Ovary (tissue), 9 donors: ENCODE results near the gene TECPR2. TPM values are rescaled to one million over a fixed set of nuclear protein-coding genes. Genes with fewer than 3 reads are reported as not detected.

ENCODE experiments used
- DNase-seq, 5 donors: peaks; one replicate each; pipeline ENCODE4 v3.0.0-alpha.2; 2019 to 2020
- H3K27ac ChIP-seq, 2 donors: fragments of 200-600 bp; one replicate each; pipeline versions ENCODE4 v1.5.1 to v1.8.0; 2019 to 2022
- H3K27me3 ChIP-seq: fragments of 200-600 bp; one replicate; pipeline ENCODE4 v1.8.0; 2022
- H3K36me3 ChIP-seq: fragments of 200-600 bp; sonication (generic); one replicate; pipeline ENCODE4 v1.5.1; 2019
- H3K4me1 ChIP-seq: one replicate; pipeline ENCODE4 v1.8.1; 2013; ENCODE audit warnings: mild to moderate bottlenecking, moderate library complexity; ENCODE audit not compliant: insufficient read depth
- H3K4me3 ChIP-seq: fragments of 200-600 bp; sonication (generic); one replicate; pipeline ENCODE4 v1.5.1; 2017
- H3K9me3 ChIP-seq, 2 donors: fragments of 200-600 bp in 1 of 2; sonication (generic) in 1 of 2; one replicate each; pipeline versions ENCODE4 v1.5.1 to v1.8.1; 2013 to 2019; ENCODE audit warnings: mild to moderate bottlenecking in 1 of 2, moderate library complexity in 1 of 2
- EP300 ChIP-seq: sonication (generic); formaldehyde crosslinking; IDR thresholded peaks from one replicate; pipeline ENCODE4 v1.6.1; 2017; ENCODE audit warnings: antibody characterized with exemption
- POLR2A ChIP-seq: fragments of 450-650 bp; IDR thresholded peaks from one replicate; pipeline ENCODE4 v1.6.1; 2017; ENCODE audit warnings: antibody characterized with exemption, mild to moderate bottlenecking, moderate library complexity
- WGBS, 3 donors: extraction: QIAGEN DNeasy Blood & Tissue Kit in 1 of 3; methylation state at CpG; one replicate each; pipeline versions ENCODE4 v1.1.5 to v1.1.7; 2013 to 2017; 5-methylcytosine and 5-hydroxymethylcytosine counted together
- intact Hi-C, 4 donors: fragments of 100-400 bp; cut with DNase I; formaldehyde crosslinking; loops; one replicate each; pipeline versions ENCODE4 v1.11.0 to v1.15.1; 2022 to 2023
- polyA plus RNA-seq, 2 donors: library from polyadenylated mRNA; stranded (reverse); fragments of 200-250 nt in 1 of 2; fragments of 350-450 nt in 1 of 2; fragmentation: Illumina TruSeq in 1 of 2; extraction: RNeasy Lipid Tissue Mini Kit (QIAGEN cat#74804) in 1 of 2; gene quantifications; one replicate each; pipeline ENCODE4 v1.2.3, GENCODE V29; 2013 to 2014
- total RNA-seq, 7 donors: library from RNA; depleted of rRNA in 2 of 7; stranded (reverse); fragments of >200 nt in 2 of 7; fragmentation: NEBNext Ultra II Directional in 3 of 7; extraction: Animal tissue kit (Norgen Biotek cat#: 25700) in 3 of 7; gene quantifications; one replicate each; pipeline versions ENCODE4 v1.1.0 to v1.2.4, GENCODE V29; 2016 to 2023
- TF ChIP-seq, protein P1 (sequence below), 3 donors: fragments of 450-650 bp in 2 of 3; fragments of 200-600 bp in 1 of 3; IDR thresholded peaks; one replicate each; pipeline versions ENCODE4 v1.5.1 to v1.8.0; 2016 to 2022; ENCODE audit warnings: antibody characterized with exemption in 3 of 3, mild to moderate bottlenecking in 1 of 3
- donor health status: DM: no; HTN: no; CAD: no; lungs with moderate emphysema.
- donor health status: DM: no; HTN: no; CAD: no.
- donor health status: Bipolar disorder and iron deficiency.
- donor health status: DM: yes; HTN: yes; CAD: no.
- donor health status: DM: no; HTN: no; CAD: no.
- donor health status: DM: yes; HTN: yes; CAD: no.

The TECPR2 gene
- total and polyA plus RNA-seq, 9 donors: 8.6 to 29.3 (median 25.8) TPM

DNA sequence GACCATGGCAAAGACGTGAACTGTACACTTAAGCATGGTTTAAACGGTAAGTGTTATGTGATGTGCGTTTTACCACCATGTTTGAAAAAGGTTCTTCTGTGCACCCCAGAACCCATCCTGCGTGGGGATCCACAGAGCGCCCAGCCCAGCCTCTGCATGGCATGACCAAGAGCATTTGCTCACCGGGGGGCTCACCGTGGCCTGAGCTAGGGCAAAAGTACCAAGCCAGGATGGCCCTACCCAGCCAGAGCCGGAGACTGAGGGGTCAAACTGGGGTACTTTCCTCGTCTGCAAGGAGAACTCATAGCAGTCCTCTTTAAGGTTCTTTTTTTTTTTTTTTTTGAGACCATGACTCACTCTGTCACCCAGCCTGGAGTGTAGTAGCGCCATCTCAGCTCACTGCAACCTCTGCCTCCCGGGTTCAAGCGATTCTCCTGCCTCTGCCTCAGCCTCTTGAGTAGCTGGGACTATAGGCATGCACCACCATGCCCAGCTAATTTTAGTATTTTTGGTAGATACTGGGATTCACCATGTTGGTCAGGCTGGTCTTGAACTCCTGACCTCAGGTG, 163.3 kb downstream of the TECPR2 start:
- TF ChIP-seq EP300 (no peak), POLR2A (no peak)
- TF ChIP-seq, protein P1, sequence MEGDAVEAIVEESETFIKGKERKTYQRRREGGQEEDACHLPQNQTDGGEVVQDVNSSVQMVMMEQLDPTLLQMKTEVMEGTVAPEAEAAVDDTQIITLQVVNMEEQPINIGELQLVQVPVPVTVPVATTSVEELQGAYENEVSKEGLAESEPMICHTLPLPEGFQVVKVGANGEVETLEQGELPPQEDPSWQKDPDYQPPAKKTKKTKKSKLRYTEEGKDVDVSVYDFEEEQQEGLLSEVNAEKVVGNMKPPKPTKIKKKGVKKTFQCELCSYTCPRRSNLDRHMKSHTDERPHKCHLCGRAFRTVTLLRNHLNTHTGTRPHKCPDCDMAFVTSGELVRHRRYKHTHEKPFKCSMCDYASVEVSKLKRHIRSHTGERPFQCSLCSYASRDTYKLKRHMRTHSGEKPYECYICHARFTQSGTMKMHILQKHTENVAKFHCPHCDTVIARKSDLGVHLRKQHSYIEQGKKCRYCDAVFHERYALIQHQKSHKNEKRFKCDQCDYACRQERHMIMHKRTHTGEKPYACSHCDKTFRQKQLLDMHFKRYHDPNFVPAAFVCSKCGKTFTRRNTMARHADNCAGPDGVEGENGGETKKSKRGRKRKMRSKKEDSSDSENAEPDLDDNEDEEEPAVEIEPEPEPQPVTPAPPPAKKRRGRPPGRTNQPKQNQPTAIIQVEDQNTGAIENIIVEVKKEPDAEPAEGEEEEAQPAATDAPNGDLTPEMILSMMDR (IDR thresholded peaks at IDR 0.05): no peak
- Histone ChIP-seq H3K9me3 (no peaks in the 10 kb centered on the region), H3K4me1 (peaks cover 1% of the 10 kb centered on the region), H3K36me3 (no peaks in the 10 kb centered on the region), H3K4me3 (no peak overlapping the region), H3K27ac (no peak overlapping the region), H3K27me3 (no peaks in the 10 kb centered on the region)
- no peak for DNase-seq
- intact Hi-C loops: loop anchor here in 1 of 4 donors (2.0 to 10.0 kb wide), 2 partner anchors 67 to 399 kb away; partner anchors contain the start of genes AMN and RCOR1
- WGBS, 3 donors: 75 to 80% (median 80%) methylated on average over 12 of the region's 12 CpGs

DNA sequence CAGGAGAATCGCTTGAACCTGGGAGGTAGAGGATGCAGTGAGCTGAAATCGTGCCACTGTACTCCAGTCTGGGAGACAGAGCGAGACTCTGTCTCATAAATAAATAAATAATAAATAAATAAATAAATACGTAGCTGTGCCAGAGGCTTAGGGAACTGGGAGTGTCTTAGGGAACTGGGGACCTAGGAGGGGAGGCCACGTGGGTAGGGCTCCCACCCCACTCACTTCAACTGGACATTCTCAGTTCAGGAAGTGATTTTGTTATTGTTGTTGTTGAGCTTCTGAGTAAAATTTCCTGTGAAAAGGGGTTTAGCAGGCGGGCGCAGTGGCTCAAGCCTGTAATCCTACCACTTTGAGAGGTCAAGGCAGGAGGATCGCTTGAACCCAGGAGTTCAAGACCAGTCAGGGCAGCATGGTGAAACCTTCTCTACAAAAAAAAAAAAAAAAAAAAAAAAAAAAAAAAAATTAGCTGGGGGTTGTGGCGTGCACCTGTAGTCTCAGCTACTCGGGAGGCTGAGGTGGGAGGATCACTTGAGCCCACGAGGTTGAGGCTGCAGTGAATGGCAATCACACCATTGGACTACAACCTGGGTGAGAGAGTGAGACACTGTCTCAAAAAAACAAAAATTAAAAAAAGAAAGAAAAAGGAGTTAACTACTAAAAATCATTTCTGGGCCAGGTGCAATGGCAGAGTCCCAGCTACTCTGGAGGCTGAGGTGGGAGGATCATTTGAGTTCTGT, 165.9 kb downstream of the TECPR2 start:
- Histone ChIP-seq H3K4me3 (no peak overlapping the region), H3K36me3 (no peaks in the 10 kb centered on the region), H3K9me3 (no peaks in the 10 kb centered on the region), H3K4me1 (peaks cover 1% of the 10 kb centered on the region), H3K27me3 (no peaks in the 10 kb centered on the region), H3K27ac (no peak overlapping the region)
- intact Hi-C loops: loop anchor here in 1 of 4 donors (10.0 kb wide), 1 partner anchor 396 kb away; the partner anchor contains the start of gene AMN
- no peak for DNase-seq
- TF ChIP-seq, protein P1 (IDR thresholded peaks at IDR 0.05): no peak
- no peak for TF ChIP-seq EP300
- TF ChIP-seq POLR2A: no peak
- WGBS, 3 donors: 82 to 85% (median 84%) methylated on average over 11 of the region's 11 CpGs

DNA sequence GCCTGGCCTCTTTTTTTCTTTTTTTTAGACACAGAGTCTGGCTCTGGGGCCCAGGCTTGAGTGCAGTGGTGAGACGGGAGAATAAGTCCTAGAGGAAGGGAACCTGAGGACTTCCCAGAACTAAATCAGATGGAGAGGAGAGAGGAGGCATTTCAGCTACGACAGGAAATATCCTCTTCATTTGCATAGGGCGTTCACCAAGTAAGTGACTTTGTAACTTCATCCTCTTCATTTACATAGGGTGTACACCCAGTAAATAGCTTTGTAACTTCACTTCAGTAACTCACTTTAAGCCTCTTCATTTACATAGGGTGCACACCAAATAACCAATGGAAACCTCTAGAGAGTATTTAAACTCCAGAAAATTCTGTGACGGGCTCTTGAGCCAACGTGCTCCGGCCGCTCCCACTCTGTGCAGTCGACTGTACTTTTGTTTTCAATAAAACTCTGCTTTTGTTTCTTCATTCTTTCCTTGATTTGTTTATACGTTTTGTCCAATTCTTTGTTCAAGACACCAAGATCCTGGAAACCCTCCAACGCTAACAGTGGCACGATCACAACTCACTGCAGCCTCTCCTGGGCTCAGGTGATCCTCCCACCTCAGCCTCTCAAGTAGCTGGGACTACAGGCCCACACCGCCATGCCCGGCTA, 168.2 kb downstream of the TECPR2 start:
- WGBS, 3 donors: 47 to 56% (median 52%) methylated on average over 13 of the region's 13 CpGs
- no peaks in the 10 kb centered on the region for H3K36me3 ChIP-seq
- H3K4me1 ChIP-seq: no peaks in the 10 kb centered on the region
- H3K27ac ChIP-seq: no peak overlapping the region
- H3K4me3 ChIP-seq: no peak overlapping the region
- no peak for DNase-seq
- intact Hi-C loops: no loop called here
- H3K9me3 ChIP-seq: no peaks in the 10 kb centered on the region
- TF ChIP-seq, protein P1 (IDR thresholded peaks at IDR 0.05): no peak
- no peak for TF ChIP-seq EP300
- no peak for TF ChIP-seq POLR2A
- no peaks in the 10 kb centered on the region for H3K27me3 ChIP-seq

DNA sequence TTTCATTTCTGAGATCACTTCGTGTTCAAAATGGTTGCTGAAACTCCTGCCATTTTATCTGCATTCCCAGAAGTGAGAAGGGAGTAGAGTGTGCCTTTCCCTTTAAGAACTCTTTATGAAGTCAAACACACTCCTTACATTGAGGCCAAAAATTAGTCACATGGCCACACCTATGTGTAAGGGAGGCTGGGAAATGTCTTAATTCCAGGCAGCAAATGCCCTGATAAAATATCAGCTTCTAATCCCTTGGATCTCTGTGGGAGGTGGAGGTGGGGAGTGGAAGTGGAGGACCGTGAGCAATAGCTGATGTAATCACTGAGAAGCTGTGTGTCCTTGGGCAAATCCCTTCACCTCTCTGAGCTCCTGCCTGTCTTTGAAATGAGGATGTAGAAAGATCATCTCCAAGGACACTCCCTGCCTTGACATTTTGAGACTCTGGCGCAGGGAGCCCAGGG, 169.5 kb downstream of the TECPR2 start:
- 72 to 82% (median 78%) methylated on average over 3 of the region's 3 CpGs for WGBS, 3 donors
- no peaks in the 10 kb centered on the region for H3K36me3 ChIP-seq
- DNase-seq: no peak
- TF ChIP-seq, protein P1 (IDR thresholded peaks at IDR 0.05): no peak
- no peak for TF ChIP-seq EP300
- no peak for TF ChIP-seq POLR2A
- no peak overlapping the region for H3K4me3 ChIP-seq
- intact Hi-C loops: no loop called here
- H3K27me3 ChIP-seq: no peaks in the 10 kb centered on the region
- no peak overlapping the region for H3K27ac ChIP-seq
- H3K9me3 ChIP-seq: no peaks in the 10 kb centered on the region
- H3K4me1 ChIP-seq: no peaks in the 10 kb centered on the region
